SK-N-SH treated with all-trans-retinoic acid at 6 μM for 48 hours (cell line): ENCODE results near the gene CMKLR1.

Experiments
- PATZ1 ChIP-seq: fragments of 250-450 bp; sonication (Bioruptor Pico); IDR thresholded peaks from 2 replicates; pipeline ENCODE4 v1.8.0; 2020; ENCODE audit warnings: mild to moderate bottlenecking, moderate library complexity, borderline replicate concordance
- RARB ChIP-seq: fragments of 250-450 bp; sonication (Bioruptor Pico); IDR thresholded peaks from 2 replicates; pipeline ENCODE4 v1.8.0; 2021; ENCODE audit warnings: mild to moderate bottlenecking, moderate library complexity
- ZC3H10 ChIP-seq: fragments of 250-450 bp; sonication (Bioruptor Pico); IDR thresholded peaks from 2 replicates; pipeline ENCODE4 v1.5.1; 2021; ENCODE audit warnings: mild to moderate bottlenecking, moderate library complexity
- ZFP30 ChIP-seq: fragments of 450-650 bp; formaldehyde crosslinking; IDR thresholded peaks from 2 replicates; pipeline ENCODE4 v1.5.0; 2022; ENCODE audit warnings: mild to moderate bottlenecking, moderate library complexity

GRCh38 chr12:108299980-108300696 lies 39.0 kb downstream of the CMKLR1 start:
- no peak for TF ChIP-seq ZFP30 (CRISPR knock-in tag)
- no peak for TF ChIP-seq ZC3H10 (CRISPR knock-in tag)
- TF ChIP-seq RARB (CRISPR knock-in tag), result no peak
- TF ChIP-seq PATZ1, result no peak
